ENCODE data around the gene MGAT4C. TPM values are rescaled to one million over a fixed set of nuclear protein-coding genes. Genes with fewer than 3 reads are reported as not detected.

Gene MGAT4C
- total and polyA plus RNA-seq, 12 donors = under 0.01 to 8.3 (median 0.94) TPM

DNA sequence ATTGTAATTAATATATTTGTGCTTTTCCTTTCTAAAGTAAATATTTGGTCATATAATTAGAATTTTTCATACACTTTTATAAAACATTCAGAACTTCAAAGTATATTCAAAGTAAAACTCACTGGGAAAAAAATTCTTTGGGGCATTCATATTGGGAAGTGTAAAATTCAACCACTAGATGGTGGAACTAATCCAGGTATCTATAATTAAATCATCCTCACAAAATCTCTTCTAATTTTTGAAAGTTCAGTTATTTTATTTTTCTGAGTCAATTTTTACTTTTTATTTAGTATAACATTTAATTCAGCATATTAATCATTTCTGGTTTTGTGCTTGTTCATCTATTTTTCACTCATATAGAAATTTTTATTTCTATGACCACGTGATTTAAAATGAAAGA, 301.1 kb downstream of the MGAT4C start:
- no peaks in the 10 kb centered on the region for H3K9me3 ChIP-seq (replicated peaks in 1 of 3)
- H3K27ac ChIP-seq = no peak overlapping the region
- intact Hi-C loops (cut with DNase I) = no loop called here
- no peak for DNase-seq
- no peaks in the 10 kb centered on the region for H3K4me1 ChIP-seq (replicated peaks in 1 of 2)
- no peaks in the 10 kb centered on the region for H3K36me3 ChIP-seq (replicated peaks in 1 of 2)
- no peak overlapping the region for H3K4me3 ChIP-seq
- 67 to 75% (median 73%) methylated on average over 1 of the region's 1 CpG for WGBS, 4 donors
- TF ChIP-seq POLR2A (IDR thresholded peaks at IDR 0.05) = no peak
- TF ChIP-seq, protein P1, sequence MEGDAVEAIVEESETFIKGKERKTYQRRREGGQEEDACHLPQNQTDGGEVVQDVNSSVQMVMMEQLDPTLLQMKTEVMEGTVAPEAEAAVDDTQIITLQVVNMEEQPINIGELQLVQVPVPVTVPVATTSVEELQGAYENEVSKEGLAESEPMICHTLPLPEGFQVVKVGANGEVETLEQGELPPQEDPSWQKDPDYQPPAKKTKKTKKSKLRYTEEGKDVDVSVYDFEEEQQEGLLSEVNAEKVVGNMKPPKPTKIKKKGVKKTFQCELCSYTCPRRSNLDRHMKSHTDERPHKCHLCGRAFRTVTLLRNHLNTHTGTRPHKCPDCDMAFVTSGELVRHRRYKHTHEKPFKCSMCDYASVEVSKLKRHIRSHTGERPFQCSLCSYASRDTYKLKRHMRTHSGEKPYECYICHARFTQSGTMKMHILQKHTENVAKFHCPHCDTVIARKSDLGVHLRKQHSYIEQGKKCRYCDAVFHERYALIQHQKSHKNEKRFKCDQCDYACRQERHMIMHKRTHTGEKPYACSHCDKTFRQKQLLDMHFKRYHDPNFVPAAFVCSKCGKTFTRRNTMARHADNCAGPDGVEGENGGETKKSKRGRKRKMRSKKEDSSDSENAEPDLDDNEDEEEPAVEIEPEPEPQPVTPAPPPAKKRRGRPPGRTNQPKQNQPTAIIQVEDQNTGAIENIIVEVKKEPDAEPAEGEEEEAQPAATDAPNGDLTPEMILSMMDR (IDR thresholded peaks at IDR 0.05) = no peak
- H3K27me3 ChIP-seq = no peaks in the 10 kb centered on the region

GRCh38 chr12:85951823-85952222, 304.4 kb downstream of the MGAT4C start:
- no peak overlapping the region for H3K4me3 ChIP-seq
- no peaks in the 10 kb centered on the region for H3K9me3 ChIP-seq (replicated peaks in 1 of 3)
- WGBS, 4 donors = 2 to 11% (median 5%) methylated on average over 1 of the region's 1 CpG
- no peak overlapping the region for H3K27ac ChIP-seq
- DNase-seq = no peak
- TF ChIP-seq, protein P1 (IDR thresholded peaks at IDR 0.05) = no peak
- no peak for TF ChIP-seq POLR2A (IDR thresholded peaks at IDR 0.05)
- H3K4me1 ChIP-seq (replicated peaks in 1 of 2) = no peaks in the 10 kb centered on the region
- no peaks in the 10 kb centered on the region for H3K36me3 ChIP-seq (replicated peaks in 1 of 2)
- no peaks in the 10 kb centered on the region for H3K27me3 ChIP-seq
- intact Hi-C loops (cut with DNase I) = no loop called here

DNA sequence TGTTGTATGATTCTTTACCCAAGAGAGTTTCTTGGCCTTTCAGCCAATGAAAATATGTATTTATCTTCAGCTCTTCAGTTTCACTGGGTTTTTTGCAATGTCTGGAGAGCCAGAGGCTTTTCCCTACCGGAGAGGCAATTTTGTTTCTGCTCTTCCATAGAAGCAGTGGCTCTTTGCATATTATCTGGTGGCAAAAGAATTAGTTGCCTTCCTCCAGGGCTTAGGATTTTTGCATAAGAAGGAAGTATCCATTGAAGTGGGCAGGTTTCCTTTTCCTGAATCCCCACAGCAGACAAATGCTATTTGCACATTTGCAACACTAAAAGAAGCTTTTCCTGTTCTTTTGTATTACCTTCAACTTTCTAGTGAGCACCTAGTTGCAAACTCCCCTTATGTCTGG, 306.9 kb downstream of the MGAT4C start:
- WGBS, 4 donors = 16 to 47% (median 31%) methylated on average over 1 of the region's 1 CpG
- H3K27me3 ChIP-seq = no peaks in the 10 kb centered on the region
- TF ChIP-seq, protein P1 (IDR thresholded peaks at IDR 0.05) = no peak
- TF ChIP-seq POLR2A (IDR thresholded peaks at IDR 0.05) = no peak
- no peak overlapping the region for H3K4me3 ChIP-seq
- no peaks in the 10 kb centered on the region for H3K9me3 ChIP-seq (replicated peaks in 1 of 3)
- DNase-seq = no peak
- no peaks in the 10 kb centered on the region for H3K36me3 ChIP-seq (replicated peaks in 1 of 2)
- no peaks in the 10 kb centered on the region for H3K4me1 ChIP-seq (replicated peaks in 1 of 2)
- intact Hi-C loops (cut with DNase I) = no loop called here
- no peak overlapping the region for H3K27ac ChIP-seq

DNA sequence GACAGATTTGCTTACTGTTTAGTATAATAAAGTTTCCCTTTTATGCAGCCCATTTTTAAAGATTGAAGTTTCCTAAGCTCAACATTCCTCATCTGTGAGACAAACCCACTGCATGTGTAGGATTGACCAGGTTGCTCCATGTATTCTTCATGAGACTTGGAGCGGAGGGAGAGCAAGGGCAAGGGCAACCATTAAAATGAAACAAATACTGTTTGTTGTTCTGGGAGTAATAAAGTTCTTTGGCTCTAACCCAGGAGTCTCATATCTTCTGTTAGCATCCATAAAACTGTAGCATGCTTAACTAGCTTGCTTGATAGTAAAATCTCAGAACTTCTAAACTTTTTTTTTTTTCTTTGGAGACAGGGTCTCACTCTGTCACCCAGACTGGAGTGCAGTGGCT, 307.9 kb downstream of the MGAT4C start:
- no peaks in the 10 kb centered on the region for H3K27me3 ChIP-seq
- no peaks in the 10 kb centered on the region for H3K4me1 ChIP-seq (replicated peaks in 1 of 2)
- no peak overlapping the region for H3K4me3 ChIP-seq
- DNase-seq = no peak
- intact Hi-C loops (cut with DNase I) = no loop called here
- 72 to 89% (median 78%) methylated on average over 1 of the region's 1 CpG for WGBS, 4 donors
- no peaks in the 10 kb centered on the region for H3K36me3 ChIP-seq (replicated peaks in 1 of 2)
- TF ChIP-seq, protein P1 (IDR thresholded peaks at IDR 0.05) = no peak
- no peak for TF ChIP-seq POLR2A (IDR thresholded peaks at IDR 0.05)
- H3K9me3 ChIP-seq (replicated peaks in 1 of 3) = no peaks in the 10 kb centered on the region
- H3K27ac ChIP-seq = no peak overlapping the region

All from adrenal gland (tissue), 12 donors.